ENCODE measurements around the gene SLC6A9.

Gene SLC6A9

DNA sequence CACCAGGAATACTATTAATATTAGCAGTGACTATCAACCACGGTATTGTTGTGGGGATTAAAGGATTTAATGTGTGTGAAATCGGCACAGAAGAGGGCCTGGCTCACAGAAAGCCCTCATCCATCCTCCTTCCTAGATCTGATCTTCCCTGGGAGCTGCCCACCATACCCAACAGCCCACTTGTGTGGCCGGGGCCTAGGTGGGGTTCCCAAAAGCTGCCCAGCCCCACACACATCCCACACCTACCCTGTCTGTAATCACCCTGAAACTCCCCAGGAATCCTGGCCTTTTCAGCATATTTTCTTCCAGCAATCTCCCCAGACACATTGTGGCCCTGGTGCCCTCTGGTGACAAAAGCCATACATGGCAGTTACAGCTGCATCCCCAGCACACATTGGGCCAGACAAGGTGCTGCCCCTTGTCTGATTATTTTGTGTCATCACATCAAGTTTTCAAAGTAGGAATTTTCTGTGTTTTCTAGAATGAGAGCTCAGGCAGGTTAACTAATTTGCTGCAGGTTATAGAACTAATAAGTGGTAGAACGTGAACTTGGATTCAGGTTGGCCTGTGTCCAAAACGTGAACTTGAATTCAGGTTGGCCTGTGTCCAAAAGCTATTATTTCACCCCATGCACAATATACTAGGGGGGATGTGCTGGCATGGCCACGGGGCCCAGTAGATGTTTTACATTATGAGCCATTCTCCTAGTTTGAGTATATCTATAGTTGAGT, 5.3 kb upstream of the SLC6A9 start:
- no peaks in the 10 kb centered on the region for H3K9me3 ChIP-seq (ENCODE audit: control insufficient read depth, insufficient read depth, low read length)
- no peak overlapping the region for H3K9ac ChIP-seq (ENCODE audit: low read depth, low read length)
- no peaks in the 10 kb centered on the region for H3K36me3 ChIP-seq (ENCODE audit: control insufficient read depth, insufficient read depth, low read length)
- no peak overlapping the region for H3K27ac ChIP-seq (ENCODE audit: low read depth, low read length)
- no peak overlapping the region for H3K4me3 ChIP-seq (ENCODE audit: low read depth, low read length)
- peaks cover 19% of the 10 kb centered on the region for H3K4me1 ChIP-seq (ENCODE audit: control insufficient read depth, insufficient read depth, low read length)
- H3K27me3 ChIP-seq (ENCODE audit: control insufficient read depth, insufficient read depth, low read length), result peaks cover 2% of the 10 kb centered on the region; the same call in 1 of the 2 replicates

DNA sequence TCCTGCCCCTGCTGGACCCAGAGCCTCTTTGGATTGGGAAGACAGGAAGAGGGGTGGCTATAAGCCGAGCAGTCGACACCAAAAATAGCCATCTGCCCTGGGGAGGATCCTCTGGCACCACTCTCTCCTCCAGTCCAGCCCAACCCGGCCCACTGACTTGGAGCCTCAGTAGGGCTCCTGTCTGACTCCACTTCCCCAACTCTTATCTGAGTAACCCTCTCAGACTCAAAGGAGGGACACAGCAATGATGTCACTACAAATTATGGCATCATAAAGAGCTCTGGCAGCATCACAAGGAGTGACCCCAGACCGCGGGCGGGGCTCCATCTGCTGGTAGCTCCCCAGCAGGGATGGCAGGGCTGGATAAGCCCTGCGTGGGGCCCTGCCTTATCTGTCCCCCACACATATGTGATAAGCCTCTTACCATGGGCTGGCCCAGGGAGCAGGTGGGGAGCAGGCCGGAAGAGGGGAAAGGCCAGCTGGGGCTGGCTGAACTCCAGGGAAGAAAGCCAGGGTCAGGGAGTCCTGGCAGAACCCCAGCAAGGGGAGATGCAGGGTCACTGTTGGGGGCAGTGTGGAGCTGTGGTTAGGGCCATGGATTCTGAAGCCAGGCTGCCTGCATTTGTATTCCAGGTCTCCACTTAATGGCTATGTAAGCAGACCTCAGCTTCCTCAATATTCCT, 4.6 kb upstream of the SLC6A9 start:
- no peaks in the 10 kb centered on the region for H3K36me3 ChIP-seq (ENCODE audit: control insufficient read depth, insufficient read depth, low read length)
- H3K4me1 ChIP-seq (ENCODE audit: control insufficient read depth, insufficient read depth, low read length), result peaks cover 19% of the 10 kb centered on the region
- no peaks in the 10 kb centered on the region for H3K9me3 ChIP-seq (ENCODE audit: control insufficient read depth, insufficient read depth, low read length)
- no peak overlapping the region for H3K4me3 ChIP-seq (ENCODE audit: low read depth, low read length)
- H3K27me3 ChIP-seq (ENCODE audit: control insufficient read depth, insufficient read depth, low read length), result peaks cover 2% of the 10 kb centered on the region; the same call in 1 of the 2 replicates
- H3K9ac ChIP-seq (ENCODE audit: low read depth, low read length), result no peak overlapping the region
- H3K27ac ChIP-seq (ENCODE audit: low read depth, low read length), result no peak overlapping the region

DNA sequence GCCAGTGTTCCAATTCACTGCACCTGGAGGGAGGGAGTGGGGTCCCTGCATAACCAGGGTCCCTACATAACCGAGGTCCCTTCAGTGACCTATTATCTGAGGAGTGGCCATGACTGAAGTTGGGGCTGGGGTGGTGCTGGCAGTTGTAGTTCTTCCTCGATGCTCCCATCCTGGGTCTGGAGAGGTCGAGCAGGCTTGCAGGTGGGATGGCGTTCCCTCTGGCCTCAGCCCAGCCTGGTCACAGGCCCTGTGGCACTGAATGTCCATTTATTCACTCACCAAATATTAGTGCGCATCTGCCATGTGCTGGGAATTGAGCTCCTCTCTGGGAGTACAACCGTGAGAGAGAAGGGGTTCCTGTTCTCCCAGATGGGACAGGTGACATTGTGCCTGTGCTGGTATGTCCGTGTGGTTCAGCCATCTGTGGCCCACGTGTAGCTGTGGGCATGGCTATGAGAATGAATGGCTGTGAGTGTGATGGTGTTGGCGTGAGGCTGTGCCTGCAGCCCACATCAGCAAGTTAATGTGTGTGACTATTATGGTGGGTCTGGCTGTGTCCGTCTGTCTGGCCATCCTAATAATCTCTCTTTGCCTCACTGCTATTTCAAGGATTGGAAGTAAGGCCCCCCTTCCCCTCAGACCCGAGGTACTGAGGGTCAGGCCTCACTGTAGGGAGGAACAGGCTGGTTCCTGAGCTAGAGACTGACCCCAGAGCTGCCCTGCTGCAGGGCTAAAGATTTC, 3.9 kb upstream of the SLC6A9 start:
- H3K27me3 ChIP-seq (ENCODE audit: control insufficient read depth, insufficient read depth, low read length), result no peaks in the 10 kb centered on the region
- no peak overlapping the region for H3K27ac ChIP-seq (ENCODE audit: low read depth, low read length)
- H3K36me3 ChIP-seq (ENCODE audit: control insufficient read depth, insufficient read depth, low read length), result no peaks in the 10 kb centered on the region
- no peak overlapping the region for H3K4me3 ChIP-seq (ENCODE audit: low read depth, low read length)
- no peak overlapping the region for H3K9ac ChIP-seq (ENCODE audit: low read depth, low read length)
- no peaks in the 10 kb centered on the region for H3K9me3 ChIP-seq (ENCODE audit: control insufficient read depth, insufficient read depth, low read length)
- peaks cover 19% of the 10 kb centered on the region for H3K4me1 ChIP-seq (ENCODE audit: control insufficient read depth, insufficient read depth, low read length)

DNA sequence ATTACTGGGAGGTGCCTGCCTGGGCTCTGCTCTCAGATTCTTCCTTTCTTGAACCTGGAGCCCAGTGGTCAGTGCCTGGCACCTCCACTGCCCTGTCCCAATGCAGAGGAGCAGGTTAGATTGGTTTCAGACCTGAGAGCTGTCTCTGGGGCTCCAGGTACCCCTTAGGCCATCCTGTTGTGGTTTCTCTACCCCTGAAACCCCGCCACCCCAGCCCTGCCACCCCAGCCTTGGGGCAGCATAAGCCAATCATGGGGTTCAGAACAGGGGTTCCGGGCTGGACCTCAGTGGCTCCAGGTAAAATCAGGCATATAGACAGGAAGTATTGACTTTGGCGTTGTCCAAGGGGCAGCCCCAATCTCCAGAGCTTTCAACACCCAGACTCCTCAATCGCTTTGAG, 3.2 kb upstream of the SLC6A9 start:
- Histone ChIP-seq H3K4me3 (ENCODE audit: low read depth, low read length) (no peak overlapping the region), H3K9ac (ENCODE audit: low read depth, low read length) (no peak overlapping the region), H3K9me3 (ENCODE audit: control insufficient read depth, insufficient read depth, low read length) (no peaks in the 10 kb centered on the region), H3K36me3 (ENCODE audit: control insufficient read depth, insufficient read depth, low read length) (no peaks in the 10 kb centered on the region), H3K27me3 (ENCODE audit: control insufficient read depth, insufficient read depth, low read length) (no peaks in the 10 kb centered on the region), H3K27ac (ENCODE audit: low read depth, low read length) (no peak overlapping the region), H3K4me1 (ENCODE audit: control insufficient read depth, insufficient read depth, low read length) (peaks cover 21% of the 10 kb centered on the region)

DNA sequence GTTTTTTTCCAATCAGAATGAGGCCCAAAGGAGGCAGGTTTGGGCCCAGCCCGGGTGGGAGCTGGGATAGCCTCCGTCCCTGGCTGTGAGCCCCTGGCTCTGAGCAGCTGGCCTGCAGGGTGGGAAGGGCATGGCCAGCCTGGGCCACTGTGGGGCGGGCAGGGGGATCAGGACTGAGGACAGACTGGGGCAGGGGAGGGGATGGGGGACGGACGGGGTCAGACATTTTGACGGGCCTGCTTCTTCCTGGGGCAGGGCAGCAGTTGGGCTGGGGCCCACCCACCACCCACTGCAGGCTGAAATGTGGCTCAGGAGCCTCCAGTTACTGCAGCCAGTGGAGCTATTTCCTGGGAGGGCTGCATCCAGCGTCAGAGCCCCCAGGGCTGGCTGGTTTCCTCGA, 2.5 kb upstream of the SLC6A9 start:
- Histone ChIP-seq H3K27me3 (ENCODE audit: control insufficient read depth, insufficient read depth, low read length) (no peaks in the 10 kb centered on the region), H3K9me3 (ENCODE audit: control insufficient read depth, insufficient read depth, low read length) (no peaks in the 10 kb centered on the region), H3K4me3 (ENCODE audit: low read depth, low read length) (no peak overlapping the region), H3K27ac (ENCODE audit: low read depth, low read length) (no peak overlapping the region), H3K36me3 (ENCODE audit: control insufficient read depth, insufficient read depth, low read length) (no peaks in the 10 kb centered on the region), H3K9ac (ENCODE audit: low read depth, low read length) (no peak overlapping the region), H3K4me1 (ENCODE audit: control insufficient read depth, insufficient read depth, low read length) (peaks cover 26% of the 10 kb centered on the region)

DNA sequence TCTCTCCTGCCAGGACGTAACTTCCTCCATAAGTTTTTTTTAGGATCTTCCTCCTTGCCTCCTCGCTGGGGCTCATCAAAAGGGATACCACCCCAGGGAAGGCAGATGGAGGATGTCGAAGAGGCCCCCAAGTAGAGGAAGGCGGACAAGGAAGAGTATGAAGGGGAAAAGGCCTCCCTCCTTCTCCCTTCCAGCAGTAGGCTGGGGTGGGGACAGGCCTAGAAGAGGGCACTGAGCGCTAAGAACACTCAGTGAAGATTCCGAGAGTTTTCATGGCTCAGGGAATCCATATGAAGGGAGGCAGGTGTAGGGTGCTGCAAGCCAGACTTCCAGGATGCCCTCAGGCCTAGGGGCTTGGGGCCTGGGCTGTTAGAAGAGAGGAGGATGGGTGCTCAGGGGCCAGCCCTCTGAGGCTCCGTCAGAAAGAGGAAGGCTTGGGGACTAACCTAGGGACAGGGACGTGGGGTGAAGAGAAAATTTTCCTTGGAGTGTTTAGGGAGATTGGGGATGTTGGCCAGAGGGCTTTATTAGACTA, 1.8 kb upstream of the SLC6A9 start:
- Histone ChIP-seq H3K9me3 (ENCODE audit: control insufficient read depth, insufficient read depth, low read length) (no peaks in the 10 kb centered on the region), H3K4me1 (ENCODE audit: control insufficient read depth, insufficient read depth, low read length) (peaks cover 26% of the 10 kb centered on the region), H3K36me3 (ENCODE audit: control insufficient read depth, insufficient read depth, low read length) (no peaks in the 10 kb centered on the region), H3K27me3 (ENCODE audit: control insufficient read depth, insufficient read depth, low read length) (no peaks in the 10 kb centered on the region), H3K27ac (ENCODE audit: low read depth, low read length) (no peak overlapping the region), H3K9ac (ENCODE audit: low read depth, low read length) (no peak overlapping the region), H3K4me3 (ENCODE audit: low read depth, low read length) (no peak overlapping the region)

DNA sequence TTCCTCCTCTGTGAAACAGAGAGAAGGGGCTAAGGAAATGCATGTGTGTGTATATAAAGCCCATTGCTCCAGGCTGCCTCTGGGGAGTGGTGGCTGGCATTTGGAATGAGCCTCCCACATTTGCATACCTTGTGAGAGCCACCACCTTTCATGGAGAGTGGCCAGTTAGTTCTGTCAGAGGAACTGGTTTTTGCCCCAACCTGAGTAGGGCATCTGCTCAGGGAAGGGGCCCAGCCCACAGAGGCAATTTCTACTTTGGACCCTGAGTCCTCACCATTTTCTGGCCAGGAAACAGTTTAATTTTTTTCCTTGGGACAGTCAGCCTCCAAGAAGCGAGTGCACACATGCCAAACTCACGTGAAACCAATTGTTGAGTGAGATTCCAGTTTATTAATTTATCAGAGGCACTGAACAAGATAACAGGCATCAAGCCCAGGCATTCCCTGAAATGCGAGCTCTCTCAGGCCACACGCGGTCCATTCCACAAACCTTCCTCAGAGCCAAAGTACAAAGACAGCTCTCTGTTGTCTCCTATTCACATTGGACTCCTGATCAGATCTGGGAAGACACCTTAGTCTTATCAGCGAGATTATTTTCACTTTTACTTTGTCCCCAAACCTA, 1.0 kb upstream of the SLC6A9 start:
- Histone ChIP-seq H3K4me3 (ENCODE audit: low read depth, low read length) (peak overlapping the region; percentile 73), H3K9ac (ENCODE audit: low read depth, low read length) (no peak overlapping the region), H3K27me3 (ENCODE audit: control insufficient read depth, insufficient read depth, low read length) (no peaks in the 10 kb centered on the region), H3K27ac (ENCODE audit: low read depth, low read length) (peak overlapping the region; percentile 84), H3K36me3 (ENCODE audit: control insufficient read depth, insufficient read depth, low read length) (no peaks in the 10 kb centered on the region), H3K4me1 (ENCODE audit: control insufficient read depth, insufficient read depth, low read length) (peaks cover 26% of the 10 kb centered on the region), H3K9me3 (ENCODE audit: control insufficient read depth, insufficient read depth, low read length) (no peaks in the 10 kb centered on the region)

DNA sequence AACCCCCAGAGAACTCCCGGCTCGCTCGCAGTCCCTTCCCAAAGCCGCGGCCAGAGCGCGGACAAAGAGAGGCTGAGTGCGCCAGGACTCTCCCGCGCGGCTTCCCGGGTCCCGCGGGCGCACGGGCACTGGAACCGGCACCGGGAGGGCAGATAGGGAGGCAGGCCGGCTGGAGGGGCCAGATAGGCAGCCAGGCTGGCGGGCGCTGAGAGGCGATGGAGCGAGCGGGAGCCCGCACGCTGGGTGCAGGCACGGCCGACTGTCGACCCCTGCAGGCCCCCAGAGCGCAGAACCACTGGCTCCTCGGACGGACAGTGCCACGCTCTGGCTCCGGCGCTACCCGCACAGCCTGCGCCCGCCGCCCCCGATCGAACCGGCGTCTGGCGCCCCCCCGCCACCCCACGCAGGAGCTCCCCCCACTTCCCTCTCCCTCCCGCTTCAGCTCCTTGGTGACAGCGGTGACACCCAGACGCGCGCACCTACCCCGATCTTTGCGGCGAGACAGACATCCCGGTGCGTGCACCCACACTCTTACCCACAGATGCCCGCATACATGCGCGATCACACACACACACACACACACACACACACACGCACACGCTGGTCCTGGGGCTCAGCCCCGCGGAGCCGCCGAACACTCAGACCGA, 534 bp downstream of the SLC6A9 start:
- no peaks in the 10 kb centered on the region for H3K36me3 ChIP-seq (ENCODE audit: control insufficient read depth, insufficient read depth, low read length)
- no peaks in the 10 kb centered on the region for H3K27me3 ChIP-seq (ENCODE audit: control insufficient read depth, insufficient read depth, low read length)
- H3K9ac ChIP-seq (ENCODE audit: low read depth, low read length), result peak overlapping the region; percentile 78
- H3K9me3 ChIP-seq (ENCODE audit: control insufficient read depth, insufficient read depth, low read length), result no peaks in the 10 kb centered on the region
- peak overlapping the region; percentile 73 for H3K4me3 ChIP-seq (ENCODE audit: low read depth, low read length)
- H3K4me1 ChIP-seq (ENCODE audit: control insufficient read depth, insufficient read depth, low read length), result peaks cover 20% of the 10 kb centered on the region
- peak overlapping the region; percentile 84 for H3K27ac ChIP-seq (ENCODE audit: low read depth, low read length)

DNA sequence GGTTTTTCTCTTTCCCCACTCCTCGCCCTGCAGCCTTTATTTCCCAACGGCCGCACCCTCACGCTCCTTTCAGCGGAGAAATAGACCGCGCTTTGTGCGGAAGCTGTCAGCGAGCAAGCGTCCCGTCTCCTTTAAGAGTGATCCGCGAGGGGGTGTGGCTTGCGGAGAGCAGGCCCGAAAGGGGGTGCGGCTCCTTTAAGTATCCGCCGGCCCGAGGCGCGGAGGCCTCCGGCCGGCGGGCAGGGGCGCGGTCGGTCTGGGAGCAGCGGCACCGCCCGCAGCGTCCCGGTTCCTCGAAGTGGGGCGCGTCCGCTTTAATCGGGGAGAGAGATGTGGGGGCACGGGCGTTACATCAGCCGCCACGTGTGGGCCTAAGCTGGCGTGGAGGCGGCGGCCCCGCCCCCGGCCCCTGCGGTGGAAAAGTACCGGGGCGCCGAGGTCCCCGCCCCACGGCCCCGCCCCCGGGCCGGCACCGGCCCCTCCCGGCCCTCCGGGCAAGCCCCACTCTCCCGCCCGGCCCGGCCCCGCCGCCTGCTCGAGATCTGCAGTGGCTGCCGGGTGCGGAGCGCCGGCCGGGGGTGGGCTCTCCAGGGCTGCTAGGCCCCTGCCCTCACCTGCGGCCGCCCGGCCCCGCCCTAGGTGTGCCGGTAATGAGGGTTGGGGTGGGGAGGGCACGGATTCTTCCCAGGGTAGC, 1.2 kb downstream of the SLC6A9 start:
- no peaks in the 10 kb centered on the region for H3K9me3 ChIP-seq (ENCODE audit: control insufficient read depth, insufficient read depth, low read length)
- peaks cover 20% of the 10 kb centered on the region for H3K4me1 ChIP-seq (ENCODE audit: control insufficient read depth, insufficient read depth, low read length)

More for the DNA sequence above, 1.2 kb downstream of the SLC6A9 start:
- Histone ChIP-seq H3K36me3 (ENCODE audit: control insufficient read depth, insufficient read depth, low read length) (no peaks in the 10 kb centered on the region), H3K27ac (ENCODE audit: low read depth, low read length) (peak overlapping the region; percentile 84), H3K9ac (ENCODE audit: low read depth, low read length) (peak overlapping the region; percentile 78), H3K27me3 (ENCODE audit: control insufficient read depth, insufficient read depth, low read length) (no peaks in the 10 kb centered on the region), H3K4me3 (ENCODE audit: low read depth, low read length) (peak overlapping the region; percentile 73)

Data from HUES48 (cell line).